Ramos (cell line): Measurements from ENCODE around the gene FLYWCH2.

Experiments used
- in situ Hi-C: fragments of 300-500 bp; cut with MboI; formaldehyde crosslinking; loops from one replicate; pipeline ENCODE4 v1.14.3; 2022; ENCODE audit warnings: low sequenced_read_pairs; ENCODE audit not compliant: unreplicated experiment

Gene FLYWCH2

GRCh38 chr16:2882650-2883457 is at the start of gene FLYWCH2:
Gene FLYWCH2 (plus strand): TSS chr16:2883215. CDS start chr16:2896450, 13,235 bp downstream.
- in situ Hi-C loops, result no loop called here

GRCh38 chr16:2833776-2834175 is 49.2 kb upstream of the FLYWCH2 start:
- in situ Hi-C loops, result no loop called here

GRCh38 chr16:2834968-2835367 is 48.0 kb upstream of the FLYWCH2 start:
- in situ Hi-C loops, result no loop called here

- in situ Hi-C loops, result no loop called here
Observed at GRCh38 chr16:2835638-2836493, 47.1 kb upstream of the FLYWCH2 start.

GRCh38 chr16:2836646-2837508 is 46.1 kb upstream of the FLYWCH2 start:
- in situ Hi-C loops, result no loop called here

GRCh38 chr16:2838928-2839327 is 44.1 kb upstream of the FLYWCH2 start:
- in situ Hi-C loops, result no loop called here

- in situ Hi-C loops, result no loop called here
Observed at GRCh38 chr16:2839650-2840450, 43.2 kb upstream of the FLYWCH2 start.

GRCh38 chr16:2840914-2841313 is 42.1 kb upstream of the FLYWCH2 start:
- in situ Hi-C loops, result no loop called here

GRCh38 chr16:2841606-2842339 is 41.2 kb upstream of the FLYWCH2 start:
- in situ Hi-C loops, result no loop called here

- in situ Hi-C loops, result no loop called here
Observed at GRCh38 chr16:2842340-2843000, 40.5 kb upstream of the FLYWCH2 start.

GRCh38 chr16:2843526-2843925 is 39.5 kb upstream of the FLYWCH2 start:
- in situ Hi-C loops, result no loop called here

- in situ Hi-C loops, result no loop called here
Observed at GRCh38 chr16:2845116-2845515, 37.9 kb upstream of the FLYWCH2 start.

- in situ Hi-C loops, result no loop called here
Observed at GRCh38 chr16:2846511-2847310, 36.3 kb upstream of the FLYWCH2 start.

GRCh38 chr16:2848933-2849725 is 33.9 kb upstream of the FLYWCH2 start:
- in situ Hi-C loops, result no loop called here

- in situ Hi-C loops, result no loop called here
Observed at GRCh38 chr16:2852003-2852730, 30.8 kb upstream of the FLYWCH2 start.
